GM18868 (cell line): ENCODE measurements around the gene LYPD5.
"Not testable (repeated sequence)": the region's sequence is repeated elsewhere in the genome, so short reads cannot be mapped to it uniquely, and the experiment has no call there.

Experiments
- ATAC-seq: cut with Tn5 transposase; IDR thresholded peaks from one replicate; pipeline ENCODE4 v1.9.1; 2021; ENCODE audit warnings: mild to moderate bottlenecking, moderate library complexity; ENCODE audit not compliant: unreplicated experiment

LYPD5 gene

GRCh38 chr19:43802216-43802951 lies at the start of gene LYPD5:
Gene LYPD5 (minus strand): TSS chr19:43802447. CDS start chr19:43802380, 67 bp downstream.
- no peak for ATAC-seq

DNA sequence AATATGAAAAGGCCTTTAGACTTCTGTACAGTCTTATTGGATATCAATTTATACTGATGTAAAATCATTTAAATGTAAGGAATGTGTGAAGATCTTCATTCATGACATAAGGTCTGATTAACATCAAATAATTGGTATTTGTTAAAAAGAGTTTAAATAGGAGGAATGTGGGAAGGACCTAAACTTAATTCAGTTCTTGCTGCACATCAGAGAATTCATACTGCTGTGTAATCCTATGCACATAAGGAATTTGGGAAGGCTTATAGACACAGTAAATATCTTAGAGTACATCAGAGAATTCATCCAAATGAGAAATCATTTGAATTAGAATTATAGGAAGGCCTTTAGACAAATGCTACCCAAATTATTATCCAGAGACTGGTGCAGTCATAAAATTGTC lies 46.6 kb upstream of the LYPD5 start:
- ATAC-seq = no peak

GRCh38 chr19:43847884-43848283 lies 45.6 kb upstream of the LYPD5 start:
- ATAC-seq = no peak

- no peak for ATAC-seq
Measured at GRCh38 chr19:43847246-43847645, 45.0 kb upstream of the LYPD5 start.

DNA sequence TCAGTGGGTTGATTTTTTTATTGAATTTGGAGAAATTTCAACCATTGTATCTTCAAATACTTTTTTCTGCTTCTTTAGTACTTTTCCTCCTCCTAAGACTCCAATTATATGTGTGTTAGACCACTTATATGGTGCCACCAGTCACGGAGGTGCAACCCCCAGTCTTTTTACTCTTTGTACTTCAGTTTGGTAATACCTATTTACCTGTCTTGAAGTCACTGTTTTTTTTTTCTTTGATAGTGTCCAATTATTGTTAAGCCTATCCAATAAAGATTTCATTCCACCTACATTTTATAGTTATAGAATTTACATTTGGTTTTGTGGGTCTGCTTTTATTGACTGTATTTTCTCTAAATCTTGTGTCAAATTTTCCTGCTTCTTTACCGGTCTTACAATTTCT lies 39.8 kb upstream of the LYPD5 start:
- no peak for ATAC-seq

GRCh38 chr19:43839139-43839538 lies 36.9 kb upstream of the LYPD5 start:
- ATAC-seq = no peak

DNA sequence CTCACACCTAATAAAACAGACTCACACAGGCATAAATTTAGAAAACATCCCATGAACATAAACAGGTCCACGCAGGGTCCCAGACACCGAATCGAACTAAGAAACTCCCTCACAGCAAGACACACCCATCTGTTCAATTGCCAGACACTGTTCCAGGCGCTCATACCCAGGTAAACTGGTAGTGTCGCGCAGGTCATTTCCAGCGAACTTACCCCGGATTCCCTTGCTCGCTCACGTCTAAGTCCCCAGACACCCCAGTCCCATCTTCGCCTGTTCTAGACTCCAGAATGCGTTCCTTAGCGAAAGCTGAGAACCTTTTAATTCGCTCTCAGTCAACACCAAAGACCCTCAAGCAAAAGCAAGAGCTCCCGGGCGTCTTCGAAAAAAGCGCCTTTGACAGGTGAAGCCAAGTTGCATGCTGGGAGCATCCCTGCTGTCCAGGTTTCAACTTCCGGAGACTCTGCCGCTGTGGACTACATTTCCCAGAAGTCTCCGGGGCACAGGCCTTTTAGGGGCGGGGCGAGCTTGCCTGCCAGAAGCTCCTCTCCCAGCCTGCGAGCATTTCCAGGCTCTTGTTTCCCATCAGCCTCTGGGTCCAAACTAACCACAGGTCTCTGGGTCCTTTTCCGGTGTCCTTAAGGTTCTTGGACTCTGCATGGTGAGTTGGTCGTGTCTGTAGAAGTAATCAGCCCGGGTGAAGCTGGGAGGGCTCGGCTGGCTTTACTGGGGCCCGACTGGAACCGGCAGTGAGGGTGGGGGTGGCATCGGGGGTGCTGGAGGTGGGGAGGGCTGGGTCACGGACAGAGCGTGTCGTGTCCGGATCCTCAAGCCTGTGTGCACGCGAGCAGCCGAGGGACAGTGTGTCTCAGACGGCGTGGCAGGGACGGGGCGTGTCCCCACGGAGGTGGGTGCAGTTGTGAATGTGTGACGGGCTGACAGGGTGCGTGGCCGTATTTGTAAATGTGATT lies 24.8 kb upstream of the LYPD5 start, which contains the start of gene ZNF283:
TSS of gene ZNF283 (plus strand) at position 535 of the 968 bp plus-strand sequence. CDS start 6,184 bp downstream, outside the sequence.
- ATAC-seq = peak; percentile 72

DNA sequence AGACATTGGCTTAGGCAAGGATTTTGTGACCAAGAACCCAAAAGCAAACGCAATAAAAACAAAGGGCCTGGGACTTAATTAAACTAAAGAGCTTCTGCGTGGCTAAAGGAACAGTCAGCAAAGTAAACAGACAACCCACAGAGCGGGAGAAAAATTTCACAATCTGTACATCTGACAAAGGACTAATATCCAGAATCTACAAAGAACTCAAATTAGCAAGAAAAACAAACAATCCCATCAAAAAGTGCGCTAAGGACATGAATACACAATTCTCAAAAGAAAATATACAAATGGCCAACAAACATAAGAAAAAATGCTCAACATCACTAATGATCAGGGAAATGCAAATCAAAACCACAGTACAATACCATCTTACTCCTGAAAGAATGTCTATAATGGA lies 22.3 kb upstream of the LYPD5 start:
- not testable (repeated sequence) for ATAC-seq

DNA sequence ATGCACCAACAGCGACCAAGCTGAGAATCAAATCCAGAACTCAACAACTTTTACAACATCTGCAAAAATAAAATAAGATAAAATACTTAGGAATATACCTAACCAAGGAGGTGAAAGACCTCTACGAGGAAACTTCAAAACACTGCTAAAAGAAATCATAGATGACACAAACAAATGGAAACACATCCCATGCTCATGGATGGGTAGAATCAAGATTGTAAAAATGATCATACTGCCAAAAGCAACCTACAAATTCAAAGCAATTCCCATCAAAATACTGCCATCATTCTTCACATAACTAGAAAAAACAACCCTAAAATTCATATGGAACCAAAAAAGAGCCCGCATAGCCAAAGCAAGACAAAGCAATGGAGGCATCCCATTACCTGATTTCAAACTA lies 21.6 kb upstream of the LYPD5 start:
- not testable (repeated sequence) for ATAC-seq

- ATAC-seq = no peak
Measured at GRCh38 chr19:43820884-43821215, 18.6 kb upstream of the LYPD5 start.

DNA sequence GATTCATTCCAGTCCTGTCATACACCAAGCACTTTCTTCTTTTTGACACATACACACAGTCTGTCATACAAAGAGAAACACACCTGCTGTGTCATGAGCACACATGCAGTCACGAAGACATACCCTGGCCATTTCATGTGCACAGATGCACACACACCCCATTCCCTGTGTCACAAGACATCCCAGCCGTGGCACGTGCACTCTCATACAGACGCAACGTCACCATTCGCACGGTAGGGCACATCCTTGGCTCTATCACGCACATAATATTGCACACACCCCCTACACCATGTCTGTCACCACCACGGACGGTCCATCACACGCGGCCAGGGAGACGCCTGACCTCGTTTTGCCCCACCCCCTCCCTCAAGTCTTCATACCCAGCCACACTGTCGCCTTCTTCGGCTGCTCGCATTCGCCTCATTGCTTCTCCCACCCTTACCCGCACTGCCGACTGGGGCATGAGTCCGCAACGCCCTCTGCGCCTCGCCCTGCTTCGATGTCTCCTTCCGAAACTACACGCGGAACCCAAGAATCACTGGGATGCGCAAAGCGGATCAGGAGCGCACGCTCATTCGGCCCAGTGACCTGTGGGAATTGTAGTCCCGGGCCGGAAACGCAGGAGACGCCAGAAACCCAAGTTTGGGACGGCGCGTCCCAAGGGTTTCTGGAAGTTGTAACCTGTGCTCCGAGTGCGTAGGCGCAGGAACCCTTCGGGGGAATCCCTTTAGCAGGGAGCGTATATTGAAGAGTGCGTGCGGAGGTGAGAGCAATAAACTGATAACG lies 18.0 kb upstream of the LYPD5 start:
- ATAC-seq = no peak

DNA sequence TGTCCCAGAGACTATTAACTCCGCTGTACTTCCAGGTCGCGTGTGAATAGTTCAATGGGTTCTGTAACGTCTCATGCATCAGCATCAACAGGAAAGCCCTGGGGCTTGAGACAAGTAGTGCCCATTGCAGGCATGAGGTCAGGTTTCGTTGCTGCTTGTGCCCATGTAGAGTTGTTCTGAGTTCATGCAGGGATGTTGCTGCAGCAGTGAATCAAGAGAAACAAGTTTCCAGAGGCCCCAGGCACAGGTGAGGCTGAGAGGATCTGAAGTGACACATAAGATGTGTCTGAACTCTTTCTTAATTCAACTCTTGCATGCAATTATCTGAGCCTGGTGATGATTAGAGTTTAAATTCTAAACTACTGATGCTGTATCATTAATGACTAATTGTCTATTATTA lies 16.3 kb upstream of the LYPD5 start:
- no peak for ATAC-seq

GRCh38 chr19:43817454-43817853 lies 15.2 kb upstream of the LYPD5 start:
- ATAC-seq = not testable (repeated sequence)

DNA sequence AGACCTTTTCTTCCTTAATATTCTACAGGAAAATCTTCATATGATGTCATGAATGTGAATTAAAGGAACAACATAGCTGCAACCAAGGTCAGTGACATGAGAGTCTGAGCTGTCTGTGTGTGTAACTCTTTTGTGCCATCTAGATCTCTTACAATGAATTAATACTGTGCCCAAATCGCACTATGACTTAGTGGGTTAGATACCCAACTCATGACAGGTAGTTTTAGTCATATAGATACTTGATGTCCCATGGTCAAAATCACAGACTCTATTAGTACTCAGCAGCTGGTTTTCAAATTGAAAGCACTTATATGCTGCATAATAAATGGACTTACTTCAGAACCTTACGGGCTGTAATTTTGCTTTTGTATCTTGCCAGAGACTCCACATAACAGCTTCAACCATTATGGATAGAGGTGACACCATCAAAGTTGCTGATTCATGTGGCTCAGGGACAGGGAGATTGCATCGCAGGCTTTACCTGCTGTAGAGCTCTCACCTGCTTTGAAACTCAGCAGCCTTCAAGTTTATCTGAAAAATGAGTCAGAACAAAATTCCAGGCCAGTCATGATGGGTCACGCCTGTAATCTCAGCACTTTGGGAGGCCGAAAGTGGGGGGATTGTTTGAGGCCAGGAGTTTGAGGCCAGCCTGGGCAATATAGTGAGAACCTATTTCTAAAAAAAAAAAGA lies 12.6 kb upstream of the LYPD5 start:
- ATAC-seq = no peak

- no peak for ATAC-seq
Measured at GRCh38 chr19:43812688-43813087, 10.4 kb upstream of the LYPD5 start.

- no peak for ATAC-seq
Measured at GRCh38 chr19:43812259-43812658, 10.0 kb upstream of the LYPD5 start.

GRCh38 chr19:43811837-43812236 lies 9.6 kb upstream of the LYPD5 start:
- ATAC-seq = no peak

GRCh38 chr19:43809762-43810696 lies 7.8 kb upstream of the LYPD5 start:
- ATAC-seq = no peak

DNA sequence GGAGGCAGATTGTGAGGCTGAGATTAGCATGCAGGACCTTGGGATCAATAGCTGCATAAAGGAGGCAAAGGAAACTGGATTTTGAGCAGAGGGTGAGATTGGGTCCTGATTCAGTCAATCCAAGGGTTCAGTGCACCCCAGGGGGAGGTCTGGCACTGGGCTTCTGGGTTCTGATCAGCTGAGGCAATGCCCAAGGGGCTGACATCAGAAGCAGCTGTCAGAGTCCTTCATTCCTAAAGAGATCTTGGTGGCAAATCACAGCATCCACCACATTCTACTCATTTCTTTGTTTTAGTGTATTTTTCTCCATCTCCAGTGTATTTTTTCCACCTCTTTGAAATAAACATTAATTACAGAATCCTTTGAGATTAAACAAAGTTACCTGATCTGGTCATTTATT lies 5.4 kb upstream of the LYPD5 start:
- no peak for ATAC-seq
